PC-3 (cell line): ENCODE measurements around the gene GALNT14. TPM values are rescaled to one million over a fixed set of nuclear protein-coding genes. Genes with fewer than 3 reads are reported as not detected.

Experiments used
- ATAC-seq: fragments of 200-7000 bp; cut with Tn5 transposase; 2 replicates; pipeline ENCODE4 v1.9.1; 2020; ENCODE audit warnings: mild to moderate bottlenecking, moderate library complexity
- BruUV-seq: library from RNA; stranded (reverse); fragments of 400-500 nt; replicated peaks from 2 replicates; lab custom pipeline; 2021; lab: Mats Ljungman, UMichigan
- CTCF ChIA-PET: fragments of 300-600 bp; sonication (Branson Sonifier 250); formaldehyde crosslinking; loops from one replicate; lab custom pipeline; 2022; ENCODE audit warnings: antibody characterized with exemption; lab: Charles Lee
- POLR2A ChIA-PET: fragments of 300-600 bp; sonication (Branson Sonifier 250); formaldehyde crosslinking; loops from one replicate; lab custom pipeline; 2022; ENCODE audit warnings: antibody characterized with exemption; ENCODE audit not compliant: unreplicated experiment; lab: Charles Lee
- DNase-seq: peaks from one replicate; pipeline ENCODE4 v3.0.0-alpha.2; 2015
- H2AFZ ChIP-seq: fragments of 300-600 bp; sonication (generic); 2 replicates; pipeline ENCODE4 v1.6.0; 2016; ENCODE audit warnings: antibody characterized with exemption, low read length
- H3F3A ChIP-seq: fragments of 300-600 bp; sonication (generic); one replicate; pipeline ENCODE4 v1.6.0; 2017; ENCODE audit warnings: antibody characterized with exemption, low read length, control low read depth, mild to moderate bottlenecking; ENCODE audit not compliant: unreplicated experiment
- H3K27ac ChIP-seq: fragments of 300-600 bp; sonication (generic); 2 replicates; pipeline ENCODE4 v1.5.1; 2016; ENCODE audit warnings: mild to moderate bottlenecking, low read length
- H3K27me3 ChIP-seq: fragments of 300-600 bp; sonication (generic); 2 replicates; pipeline ENCODE4 v1.6.1; 2016; ENCODE audit warnings: low read length, mixed read lengths
- H3K36me3 ChIP-seq: fragments of 300-600 bp; sonication (generic); 2 replicates; pipeline ENCODE4 v1.6.1; 2016; ENCODE audit warnings: low read depth, mixed run types, low read length, mixed read lengths
- H3K4me1 ChIP-seq: fragments of 300-600 bp; sonication (generic); 2 replicates; pipeline ENCODE4 v1.5.1; 2016; ENCODE audit warnings: low read length; ENCODE audit not compliant: insufficient read depth
- H3K4me2 ChIP-seq: fragments of 300-600 bp; sonication (generic); 2 replicates; pipeline ENCODE4 v1.6.0; 2016; ENCODE audit warnings: low read length
- H3K4me3 ChIP-seq: fragments of 300-600 bp; sonication (generic); 2 replicates; pipeline ENCODE4 v1.5.1; 2016; ENCODE audit warnings: mild to moderate bottlenecking, low read length, mixed read lengths
- H3K79me2 ChIP-seq: fragments of 300-600 bp; sonication (generic); 2 replicates; pipeline ENCODE4 v1.6.1; 2017; ENCODE audit warnings: low read length, mixed read lengths
- H3K9ac ChIP-seq: fragments of 300-600 bp; sonication (generic); 2 replicates; pipeline ENCODE4 v1.6.0; 2016; ENCODE audit warnings: mild to moderate bottlenecking, low read length
- H3K9me2 ChIP-seq: fragments of 300-600 bp; sonication (generic); replicated peaks from 2 replicates; pipeline ENCODE4 v1.6.1; 2016; ENCODE audit warnings: mixed run types, low read length, mixed read lengths
- H3K9me3 ChIP-seq: fragments of 300-600 bp; sonication (generic); 2 replicates; pipeline ENCODE4 v1.6.1; 2016; ENCODE audit warnings: low read length, mixed read lengths
- H4K20me1 ChIP-seq: fragments of 300-600 bp; sonication (generic); 2 replicates; pipeline ENCODE4 v1.6.1; 2016; ENCODE audit warnings: low read length, mixed read lengths
- EZH2 ChIP-seq: fragments of 300-600 bp; sonication (generic); IDR thresholded peaks from one replicate; pipeline ENCODE4 v1.6.1; 2017; ENCODE audit warnings: antibody characterized with exemption, mild to moderate bottlenecking, low read length; ENCODE audit not compliant: unreplicated experiment
- EZH2phosphoT487 ChIP-seq: fragments of 300-600 bp; sonication (generic); IDR thresholded peaks from 2 replicates; pipeline ENCODE4 v1.6.1; 2018; ENCODE audit warnings: mild to moderate bottlenecking, antibody characterized with exemption, low read length, borderline replicate concordance
- intact Hi-C: fragments of 100-400 bp; cut with micrococcal nuclease; formaldehyde crosslinking; loops from 2 replicates; pipeline ENCODE4 v1.9.0; 2023
- total RNA-seq: library from RNA; depleted of rRNA; stranded (reverse); fragments of >200 nt; gene quantifications from 2 replicates; pipeline ENCODE4 v1.2.3, GENCODE V29; 2014
- TF ChIP-seq, protein P1 (sequence below): fragments of 300-600 bp; sonication (generic); conservative IDR thresholded peaks from 2 replicates; pipeline ENCODE4 v1.5.1; 2017; ENCODE audit warnings: antibody characterized with exemption, low read depth, mild to moderate bottlenecking, low read length

Gene GALNT14
- total RNA-seq, 1 experiment from 2014 or later: 10.2 TPM

DNA sequence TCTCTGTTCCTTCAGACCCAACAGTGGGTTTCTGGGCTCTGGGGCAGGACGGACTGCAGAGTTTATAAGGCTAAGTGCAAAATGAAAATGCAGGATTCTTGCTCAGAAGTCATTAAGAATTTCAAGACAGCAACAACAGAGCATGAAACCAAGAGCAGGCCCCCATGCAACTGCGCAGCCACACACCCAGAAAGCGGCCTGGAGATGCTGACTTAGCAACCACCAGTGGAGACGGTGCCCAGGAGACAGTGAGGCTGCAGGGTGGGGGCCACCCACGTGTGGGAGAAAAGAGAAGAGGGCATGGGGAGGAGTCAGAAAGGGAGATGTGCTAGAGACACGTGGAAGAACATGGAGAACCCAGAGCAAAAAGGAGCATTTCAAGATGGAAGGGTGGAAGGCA, 66.5 kb downstream of the GALNT14 start:
- no peaks in the 10 kb centered on the region for H3K9me3 ChIP-seq
- ATAC-seq (no peak), DNase-seq (no peak)
- no peak overlapping the region for H3K4me3 ChIP-seq
- TF ChIP-seq, protein P1, sequence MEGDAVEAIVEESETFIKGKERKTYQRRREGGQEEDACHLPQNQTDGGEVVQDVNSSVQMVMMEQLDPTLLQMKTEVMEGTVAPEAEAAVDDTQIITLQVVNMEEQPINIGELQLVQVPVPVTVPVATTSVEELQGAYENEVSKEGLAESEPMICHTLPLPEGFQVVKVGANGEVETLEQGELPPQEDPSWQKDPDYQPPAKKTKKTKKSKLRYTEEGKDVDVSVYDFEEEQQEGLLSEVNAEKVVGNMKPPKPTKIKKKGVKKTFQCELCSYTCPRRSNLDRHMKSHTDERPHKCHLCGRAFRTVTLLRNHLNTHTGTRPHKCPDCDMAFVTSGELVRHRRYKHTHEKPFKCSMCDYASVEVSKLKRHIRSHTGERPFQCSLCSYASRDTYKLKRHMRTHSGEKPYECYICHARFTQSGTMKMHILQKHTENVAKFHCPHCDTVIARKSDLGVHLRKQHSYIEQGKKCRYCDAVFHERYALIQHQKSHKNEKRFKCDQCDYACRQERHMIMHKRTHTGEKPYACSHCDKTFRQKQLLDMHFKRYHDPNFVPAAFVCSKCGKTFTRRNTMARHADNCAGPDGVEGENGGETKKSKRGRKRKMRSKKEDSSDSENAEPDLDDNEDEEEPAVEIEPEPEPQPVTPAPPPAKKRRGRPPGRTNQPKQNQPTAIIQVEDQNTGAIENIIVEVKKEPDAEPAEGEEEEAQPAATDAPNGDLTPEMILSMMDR: no peak
- no peak for TF ChIP-seq EZH2phosphoT487
- no peak for TF ChIP-seq EZH2
- H3K27ac ChIP-seq: no peak overlapping the region
- no peaks in the 10 kb centered on the region; the same call in 1 of the 2 replicates for H3K4me1 ChIP-seq
- intact Hi-C loops: no loop called here
- no peaks in the 10 kb centered on the region for H3F3A ChIP-seq
- no TSS peak for BruUV-seq
- CTCF ChIA-PET: no interaction called here
- no peaks in the 10 kb centered on the region for H3K9me2 ChIP-seq
- H2AFZ ChIP-seq: no peak overlapping the region
- no peaks in the 10 kb centered on the region for H4K20me1 ChIP-seq
- H3K79me2 ChIP-seq: no peaks in the 10 kb centered on the region
- H3K4me2 ChIP-seq: no peak overlapping the region
- H3K27me3 ChIP-seq: no peaks in the 10 kb centered on the region
- no peaks in the 10 kb centered on the region for H3K36me3 ChIP-seq
- no peak overlapping the region for H3K9ac ChIP-seq
- POLR2A ChIA-PET: no interaction called here

DNA sequence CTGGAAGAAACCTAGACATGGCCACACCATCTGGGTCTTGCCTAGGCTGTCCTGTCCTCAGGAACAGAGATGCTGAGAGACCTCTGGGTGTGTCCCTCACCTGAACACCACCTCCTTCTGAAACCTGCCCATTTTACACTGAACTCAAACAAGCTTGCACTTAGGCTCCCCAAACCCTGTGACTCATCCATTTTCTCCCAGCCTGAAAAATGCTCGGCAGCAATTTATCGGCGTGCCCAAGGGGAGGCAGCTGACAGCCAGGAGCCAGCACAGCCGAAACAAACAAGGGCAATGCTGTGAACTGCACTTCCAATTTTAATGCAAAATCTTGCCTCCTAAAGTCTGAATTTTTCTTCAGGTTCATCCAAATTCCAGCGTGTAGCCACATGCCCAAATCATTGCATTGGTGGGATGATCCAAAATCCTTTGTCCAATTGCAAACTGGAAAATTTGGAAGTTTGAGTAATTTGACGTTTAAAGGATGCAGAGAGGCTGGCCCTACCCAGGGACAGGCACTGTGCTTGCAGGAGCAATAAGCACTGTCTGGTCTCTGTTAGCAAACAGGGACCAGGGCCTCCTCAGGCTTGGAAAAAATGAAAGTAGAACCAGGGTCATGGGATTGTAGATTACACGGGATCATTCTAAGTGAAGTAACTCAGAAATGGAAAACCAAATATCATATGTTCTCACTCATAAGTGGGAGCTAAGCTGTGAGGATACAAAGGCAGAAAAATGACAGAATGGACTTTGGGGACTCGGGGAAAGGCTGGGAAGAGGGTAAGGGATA, 67.7 kb downstream of the GALNT14 start:
- TF ChIP-seq EZH2phosphoT487: no peak
- no peak for TF ChIP-seq EZH2
- H4K20me1 ChIP-seq: no peaks in the 10 kb centered on the region
- intact Hi-C loops: no loop called here
- no peaks in the 10 kb centered on the region; the same call in 1 of the 2 replicates for H3K4me1 ChIP-seq
- no peaks in the 10 kb centered on the region for H3F3A ChIP-seq
- H3K36me3 ChIP-seq: no peaks in the 10 kb centered on the region
- H3K79me2 ChIP-seq: no peaks in the 10 kb centered on the region
- H2AFZ ChIP-seq: no peak overlapping the region
- H3K27ac ChIP-seq: no peak overlapping the region
- no peaks in the 10 kb centered on the region for H3K9me3 ChIP-seq
- ChIA-PET POLR2A (no interaction called here), CTCF (no interaction called here)
- BruUV-seq: no TSS peak
- ATAC-seq: no peak
- H3K27me3 ChIP-seq: no peaks in the 10 kb centered on the region
- H3K4me3 ChIP-seq: no peak overlapping the region
- no peak overlapping the region for H3K9ac ChIP-seq
- no peak overlapping the region for H3K4me2 ChIP-seq
- no peaks in the 10 kb centered on the region for H3K9me2 ChIP-seq
- DNase-seq: peak; percentile 39

DNA sequence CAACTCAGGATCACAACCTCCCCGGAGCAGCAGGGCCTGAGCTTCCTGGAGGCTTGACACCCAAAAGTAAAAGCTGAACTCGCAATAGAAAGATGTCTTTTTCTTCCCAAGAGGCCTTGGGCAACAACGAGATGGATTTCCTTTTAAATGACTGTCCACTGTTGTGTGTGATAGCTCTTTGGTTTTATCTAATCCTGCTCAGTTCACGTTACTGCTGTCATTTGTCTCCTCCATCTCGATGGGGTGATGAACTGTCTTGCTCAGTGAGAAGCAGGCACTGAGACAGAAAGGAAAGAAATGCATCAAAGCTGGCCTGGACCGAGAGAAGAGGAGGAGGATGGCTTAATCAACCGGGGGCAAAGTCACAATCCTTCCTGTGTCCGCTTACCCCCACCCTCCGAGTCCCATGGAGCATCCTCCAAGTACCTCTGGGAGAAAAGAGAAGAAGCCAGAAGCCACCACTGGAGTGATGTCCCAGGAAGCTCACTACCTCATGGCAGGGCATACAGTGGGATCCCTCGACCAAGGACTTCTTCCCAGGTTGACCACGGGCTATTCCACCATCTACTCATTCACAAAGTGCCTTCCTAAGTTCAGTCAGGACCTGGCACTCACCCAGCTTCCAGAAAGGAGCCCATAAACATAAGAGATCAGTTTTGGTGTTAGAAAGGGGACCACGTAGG, 68.5 kb downstream of the GALNT14 start:
- no TSS peak for BruUV-seq
- H3K36me3 ChIP-seq: no peaks in the 10 kb centered on the region
- H3K27me3 ChIP-seq: no peaks in the 10 kb centered on the region
- TF ChIP-seq, protein P1: no peak
- TF ChIP-seq EZH2 (no peak), EZH2phosphoT487 (no peak)
- no peaks in the 10 kb centered on the region for H3K9me2 ChIP-seq
- intact Hi-C loops: no loop called here
- no peak overlapping the region for H3K4me3 ChIP-seq
- ATAC-seq (no peak), DNase-seq (no peak)
- no peaks in the 10 kb centered on the region for H3F3A ChIP-seq
- CTCF ChIA-PET: no interaction called here
- no peaks in the 10 kb centered on the region for H4K20me1 ChIP-seq
- POLR2A ChIA-PET: no interaction called here
- no peaks in the 10 kb centered on the region for H3K79me2 ChIP-seq
- no peaks in the 10 kb centered on the region for H3K9me3 ChIP-seq
- H3K9ac ChIP-seq: no peak overlapping the region
- H2AFZ ChIP-seq: no peak overlapping the region
- no peaks in the 10 kb centered on the region; the same call in 1 of the 2 replicates for H3K4me1 ChIP-seq
- H3K27ac ChIP-seq: no peak overlapping the region
- no peak overlapping the region for H3K4me2 ChIP-seq
